GM19240 (cell line): ENCODE results near the gene NPTN.
"Not testable (repeated sequence)": the region's sequence is repeated elsewhere in the genome, so short reads cannot be mapped to it uniquely, and the experiment has no call there.

Source experiments
- DNase-seq: peaks from one replicate; pipeline ENCODE4 v3.0.0; 2011; ENCODE audit warnings: low spot score; ENCODE audit not compliant: insufficient read length

The NPTN gene

DNA sequence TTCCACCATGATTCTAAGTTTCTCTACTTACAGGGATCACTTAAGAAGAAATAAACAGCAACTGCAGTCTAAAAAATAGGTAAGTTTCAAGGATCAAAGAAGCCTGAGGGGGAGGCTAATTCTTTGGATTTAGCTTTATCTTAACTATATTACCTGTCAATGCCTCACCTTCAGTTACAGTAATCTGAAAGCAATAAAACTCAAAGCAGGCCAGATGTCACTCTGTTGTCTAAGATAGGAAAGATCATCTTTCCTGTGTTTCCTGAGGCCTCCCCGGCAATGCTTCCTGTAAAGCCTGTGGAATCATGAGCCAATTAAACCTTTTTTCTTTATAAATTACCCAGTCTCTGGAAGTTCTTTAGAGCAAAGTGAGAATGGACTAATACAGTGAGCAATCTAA, 60.2 kb downstream of the NPTN start:
- DNase-seq: no peak

DNA sequence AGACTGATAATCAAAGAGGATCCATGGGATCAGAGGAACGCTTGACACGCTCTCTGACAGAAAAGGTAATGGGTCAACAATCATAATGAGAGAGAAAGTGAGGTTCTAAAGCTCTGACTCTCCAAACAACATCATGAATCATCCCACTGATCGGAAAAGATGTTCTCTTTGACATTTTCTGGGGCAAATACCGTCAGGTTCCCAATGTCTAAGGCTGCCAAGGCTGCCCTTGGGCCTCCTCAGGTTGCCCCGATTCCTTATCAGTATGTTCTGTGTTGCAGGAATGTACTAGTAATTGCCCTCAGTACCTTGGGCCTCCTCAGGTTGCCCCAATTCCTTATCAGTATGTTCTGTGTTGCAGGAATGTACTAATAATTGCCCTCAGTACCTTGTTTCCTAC, 60.9 kb downstream of the NPTN start:
- DNase-seq: no peak

DNA sequence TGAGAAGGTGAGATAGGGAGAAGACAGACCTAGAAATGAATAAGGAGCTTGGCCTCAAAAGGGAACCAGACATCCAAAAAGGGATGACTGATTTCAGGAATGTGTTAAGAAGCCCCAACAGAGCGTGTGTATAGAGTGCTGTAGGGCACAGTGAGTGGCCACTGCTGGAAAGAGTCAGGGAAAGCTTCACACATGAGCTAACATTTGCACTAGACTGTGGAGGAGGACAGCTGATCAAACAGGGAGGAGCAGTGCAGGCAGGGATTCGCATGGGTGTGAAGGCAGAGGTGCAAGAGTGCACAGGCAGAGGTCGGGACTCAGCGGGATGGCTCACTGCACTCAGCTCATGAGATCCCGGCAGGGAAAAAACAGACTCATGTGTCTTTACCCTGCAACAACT, 61.8 kb downstream of the NPTN start:
- DNase-seq: no peak

DNA sequence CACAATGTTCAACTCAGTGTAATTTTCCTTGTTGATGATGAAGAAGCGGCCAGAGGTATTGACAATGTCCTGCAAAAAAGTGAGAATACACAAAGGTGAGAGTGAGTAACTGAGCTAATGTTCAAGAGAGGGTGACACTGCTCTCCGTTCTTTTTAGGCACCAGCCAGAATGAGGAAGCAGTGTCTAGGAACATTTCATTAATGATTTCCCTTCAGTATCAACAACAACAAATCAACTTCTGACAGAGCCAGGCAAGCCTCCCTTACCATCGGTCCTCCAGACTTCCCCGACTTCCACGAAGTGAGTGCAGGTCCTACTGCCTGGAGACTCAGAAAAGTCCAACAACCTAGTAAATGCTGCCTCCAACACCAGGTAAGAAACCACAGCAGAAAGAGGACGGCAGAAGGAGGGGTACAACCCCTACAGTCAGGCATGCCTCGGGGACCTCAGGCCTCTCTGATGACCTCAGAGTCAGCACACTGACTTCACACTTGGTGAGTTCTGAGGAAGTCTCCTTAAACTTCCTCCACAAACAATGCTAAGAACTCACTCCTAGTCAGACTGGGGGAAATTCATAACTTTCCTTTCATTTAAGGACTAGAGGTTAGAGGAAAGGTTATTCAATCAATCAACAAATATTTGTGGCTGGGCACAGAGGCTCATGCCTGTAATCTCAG, 62.7 kb downstream of the NPTN start:
- no peak for DNase-seq

DNA sequence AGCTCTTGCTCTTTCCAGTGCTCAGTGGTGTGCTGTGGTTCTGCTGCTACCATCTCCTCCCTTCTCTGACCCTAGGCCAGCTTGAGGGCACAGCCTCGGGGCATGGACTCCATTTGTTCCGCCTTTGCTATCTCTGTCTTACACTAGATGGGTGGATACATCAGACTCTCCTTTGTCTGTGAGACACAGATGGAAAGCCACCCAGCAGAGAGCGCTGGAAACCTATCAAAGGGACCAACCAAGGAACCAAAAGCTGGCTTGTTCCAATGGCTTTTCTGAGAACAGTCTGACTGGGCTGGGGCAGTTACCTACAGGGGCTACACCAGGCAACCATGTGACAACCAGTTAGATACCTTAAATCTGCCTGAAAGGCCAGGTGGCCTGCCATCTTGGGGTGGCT, 63.8 kb downstream of the NPTN start:
- no peak for DNase-seq

DNA sequence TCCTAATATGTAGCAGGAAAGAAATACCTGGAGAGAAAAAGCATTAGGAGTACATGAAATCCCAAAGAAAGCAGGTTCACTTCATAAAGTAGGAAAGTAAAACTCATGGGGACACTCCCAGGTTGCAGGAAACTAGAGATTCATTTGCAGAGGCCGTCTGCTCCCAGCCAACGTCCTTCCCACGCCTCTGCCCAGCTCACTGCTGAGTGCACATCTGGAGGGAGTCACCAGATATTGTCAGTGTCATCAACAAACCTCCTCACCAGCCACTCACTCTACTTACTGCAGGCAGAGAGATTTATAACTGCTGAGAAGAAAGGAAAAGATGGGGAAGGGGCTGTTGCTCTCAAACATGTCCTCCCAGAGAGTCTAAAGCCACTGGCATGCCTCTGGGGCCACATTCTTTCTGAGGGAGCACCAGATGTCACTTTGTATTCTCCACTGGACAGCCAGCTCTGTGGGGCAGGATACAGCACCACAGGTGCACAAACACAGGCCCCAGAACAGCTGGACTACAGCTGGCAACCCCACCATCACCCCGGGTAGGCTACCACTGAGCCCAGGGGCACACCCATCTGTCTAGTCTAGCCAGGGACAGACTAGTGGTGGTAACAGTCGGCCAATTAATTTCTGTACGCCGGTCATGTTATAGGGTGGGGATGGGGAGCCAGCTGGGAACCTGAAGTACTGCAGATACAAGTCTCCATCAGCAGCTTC, 64.5 kb downstream of the NPTN start:
- DNase-seq: no peak

DNA sequence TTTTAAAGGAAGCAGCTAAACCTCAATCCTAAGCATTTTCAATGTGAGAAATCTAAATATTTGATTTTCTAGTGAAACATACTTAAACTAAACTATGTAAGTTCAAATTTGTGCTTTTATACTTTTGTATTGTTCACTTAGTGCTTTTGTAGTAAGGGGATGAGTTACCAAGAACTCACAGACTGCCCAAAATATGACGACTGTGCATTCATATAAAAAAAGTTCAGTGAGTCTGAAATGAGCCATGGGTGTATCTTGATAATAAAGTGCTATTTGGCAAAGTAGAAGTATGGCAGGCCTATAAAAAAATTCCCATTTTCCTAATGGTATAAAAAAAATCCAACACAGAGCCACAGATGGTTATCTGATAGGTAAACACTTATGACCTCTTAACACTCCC, 66.2 kb downstream of the NPTN start:
- no peak for DNase-seq

DNA sequence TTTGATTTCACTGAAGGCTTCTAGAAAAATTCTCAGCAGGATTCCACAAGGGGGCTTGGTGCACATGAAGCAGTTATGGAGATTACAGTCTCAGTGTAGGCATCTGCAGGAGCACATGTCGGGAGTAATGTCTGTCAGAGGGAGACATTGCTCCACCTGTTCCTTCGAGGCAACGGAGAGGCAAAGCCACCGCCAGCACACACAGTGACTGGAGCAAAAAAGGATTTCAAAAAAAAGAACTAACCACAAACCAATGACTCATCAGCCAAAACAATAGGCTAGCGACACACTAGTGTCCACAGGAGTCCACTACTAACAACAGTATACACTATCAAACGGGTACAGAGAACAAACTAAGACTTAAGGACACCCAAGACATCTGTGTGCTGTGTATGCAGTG, 68.9 kb downstream of the NPTN start:
- DNase-seq: no peak

DNA sequence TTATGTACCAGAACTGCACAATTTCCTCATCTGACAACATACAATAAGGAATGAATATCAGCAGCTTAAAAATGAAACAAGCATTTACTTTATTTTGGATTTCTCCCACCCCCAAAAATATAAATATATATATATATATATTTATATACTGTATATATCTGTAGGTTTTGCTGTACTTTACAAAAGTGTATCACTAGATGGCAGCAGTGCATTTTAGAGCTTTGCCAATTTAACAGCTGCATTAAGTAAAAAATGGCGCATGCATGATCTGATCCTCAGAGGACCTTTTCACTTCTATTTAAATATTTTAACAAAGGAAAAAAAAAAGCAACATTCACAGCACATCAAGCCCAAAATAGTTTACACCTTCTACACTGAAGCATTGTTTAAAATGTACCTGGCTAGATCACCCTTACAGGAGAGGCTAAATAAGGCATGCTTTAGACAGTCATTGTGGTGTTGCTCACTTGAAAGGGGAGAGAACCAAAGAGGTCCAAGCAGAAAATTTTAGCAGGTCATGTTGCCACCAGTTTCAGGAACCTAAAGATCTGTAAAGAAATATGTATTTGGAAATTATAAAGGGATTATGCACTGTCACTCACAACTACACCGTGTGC, 72.6 kb downstream of the NPTN start:
- no peak for DNase-seq

DNA sequence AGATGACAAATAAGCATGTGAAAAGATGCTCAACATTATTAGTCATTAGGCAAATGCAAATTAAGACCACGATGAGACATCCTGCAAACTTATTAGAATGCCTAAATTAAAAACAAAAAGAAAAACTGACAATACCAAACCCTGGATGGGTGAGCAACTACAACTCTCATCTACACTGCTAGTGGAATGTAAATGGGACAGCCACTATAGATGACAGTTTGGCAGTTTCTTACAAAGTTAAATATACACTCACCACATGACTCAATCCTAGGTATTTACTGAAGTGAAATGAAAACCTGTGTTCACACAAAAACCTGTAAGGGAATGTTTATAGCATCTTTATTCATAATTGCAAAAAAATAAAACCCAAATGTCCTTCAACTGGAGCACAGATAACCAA, 74.7 kb downstream of the NPTN start:
- DNase-seq: no peak

DNA sequence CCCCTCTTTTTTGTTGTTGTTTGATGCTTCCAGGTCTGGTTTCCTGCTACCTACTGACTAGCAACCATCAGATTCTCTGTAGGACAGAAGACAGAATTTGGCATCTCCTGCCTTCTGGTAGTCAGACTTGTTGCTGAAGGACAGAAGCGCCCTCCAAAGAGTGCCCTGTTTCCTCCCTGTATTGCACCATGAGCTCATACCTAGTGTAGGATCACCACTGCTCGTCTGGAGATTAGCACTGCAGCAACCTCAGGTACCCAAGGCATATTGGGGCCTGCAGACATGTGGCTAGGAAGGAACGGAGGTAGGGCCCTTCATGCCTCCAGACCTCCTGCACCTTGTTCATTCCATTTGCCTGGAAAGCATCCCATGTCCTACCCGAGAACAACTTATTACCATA, 78.1 kb downstream of the NPTN start:
- no peak for DNase-seq

DNA sequence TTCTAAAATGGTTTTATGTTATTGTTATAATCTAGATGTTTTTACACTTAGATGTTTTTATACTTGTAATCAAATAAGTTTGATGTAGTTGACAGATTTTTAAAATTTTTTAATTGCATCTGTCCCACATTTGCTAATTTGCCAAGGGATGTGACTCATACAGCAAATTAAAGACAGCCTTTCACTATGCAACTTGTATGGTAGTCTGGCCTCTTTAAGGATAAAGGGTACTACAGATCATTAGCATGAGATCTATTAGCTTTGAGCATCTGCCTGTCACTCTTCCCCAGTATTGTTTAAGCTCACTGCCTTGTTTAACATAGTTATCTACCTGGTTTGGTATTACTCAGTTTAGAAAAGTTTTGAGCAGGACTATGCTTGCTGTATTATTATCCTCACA, 83.0 kb downstream of the NPTN start:
- DNase-seq: no peak

DNA sequence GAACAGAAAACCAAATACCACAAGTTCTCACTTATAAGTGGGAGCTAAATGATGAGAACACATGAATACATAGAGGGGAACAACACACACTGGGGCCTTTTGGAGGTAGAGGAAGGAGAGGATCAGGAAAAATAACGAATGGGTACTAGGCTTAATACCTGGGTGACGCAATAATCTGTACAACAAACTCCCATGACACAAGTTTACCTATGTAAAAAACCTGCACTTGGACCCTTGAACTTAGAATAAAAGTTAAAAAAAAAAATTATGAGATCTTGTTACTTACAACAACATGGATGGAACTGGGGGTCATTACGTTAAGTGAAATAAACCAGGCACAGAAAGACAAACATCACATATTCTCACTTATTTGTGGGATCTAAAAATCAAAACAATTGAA, 84.3 kb downstream of the NPTN start:
- DNase-seq: not testable (repeated sequence)

DNA sequence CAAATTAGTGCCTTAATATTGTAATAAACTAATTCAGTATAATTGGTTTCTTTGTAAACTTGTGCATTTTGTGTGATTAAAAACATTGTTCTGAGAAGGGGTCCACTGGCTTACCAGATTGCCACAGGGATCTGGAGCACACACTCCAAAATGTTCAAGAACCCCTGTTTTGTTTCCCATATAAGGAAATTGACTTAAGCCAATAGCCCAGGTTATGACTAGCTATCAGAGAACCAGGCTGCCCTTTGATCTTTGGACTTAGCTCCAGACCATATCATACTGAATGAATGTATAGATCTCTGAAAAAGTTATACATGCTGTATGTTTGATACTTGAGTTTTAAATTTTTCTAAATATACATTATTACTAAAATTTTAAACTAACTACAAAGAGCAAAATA, 91.7 kb downstream of the NPTN start:
- no peak for DNase-seq

DNA sequence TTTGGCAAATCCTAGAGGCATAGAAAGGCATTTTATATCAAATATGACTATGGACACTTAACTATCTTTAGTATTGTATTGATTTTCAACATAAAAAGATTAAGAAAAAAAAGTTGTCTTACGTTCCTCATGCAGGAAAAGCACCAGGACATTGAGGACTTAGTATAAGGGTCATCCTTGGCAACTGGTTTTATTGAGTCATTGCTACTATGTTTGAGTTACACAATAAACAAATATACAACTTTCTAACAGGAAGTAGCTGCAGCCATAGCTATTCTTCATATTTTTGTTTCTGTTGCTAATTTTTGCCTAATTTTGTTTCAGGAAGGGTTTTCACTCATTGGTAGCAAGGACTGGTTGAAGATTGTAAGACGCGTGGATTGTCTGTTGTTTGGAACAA, 93.0 kb downstream of the NPTN start:
- no peak for DNase-seq

DNA sequence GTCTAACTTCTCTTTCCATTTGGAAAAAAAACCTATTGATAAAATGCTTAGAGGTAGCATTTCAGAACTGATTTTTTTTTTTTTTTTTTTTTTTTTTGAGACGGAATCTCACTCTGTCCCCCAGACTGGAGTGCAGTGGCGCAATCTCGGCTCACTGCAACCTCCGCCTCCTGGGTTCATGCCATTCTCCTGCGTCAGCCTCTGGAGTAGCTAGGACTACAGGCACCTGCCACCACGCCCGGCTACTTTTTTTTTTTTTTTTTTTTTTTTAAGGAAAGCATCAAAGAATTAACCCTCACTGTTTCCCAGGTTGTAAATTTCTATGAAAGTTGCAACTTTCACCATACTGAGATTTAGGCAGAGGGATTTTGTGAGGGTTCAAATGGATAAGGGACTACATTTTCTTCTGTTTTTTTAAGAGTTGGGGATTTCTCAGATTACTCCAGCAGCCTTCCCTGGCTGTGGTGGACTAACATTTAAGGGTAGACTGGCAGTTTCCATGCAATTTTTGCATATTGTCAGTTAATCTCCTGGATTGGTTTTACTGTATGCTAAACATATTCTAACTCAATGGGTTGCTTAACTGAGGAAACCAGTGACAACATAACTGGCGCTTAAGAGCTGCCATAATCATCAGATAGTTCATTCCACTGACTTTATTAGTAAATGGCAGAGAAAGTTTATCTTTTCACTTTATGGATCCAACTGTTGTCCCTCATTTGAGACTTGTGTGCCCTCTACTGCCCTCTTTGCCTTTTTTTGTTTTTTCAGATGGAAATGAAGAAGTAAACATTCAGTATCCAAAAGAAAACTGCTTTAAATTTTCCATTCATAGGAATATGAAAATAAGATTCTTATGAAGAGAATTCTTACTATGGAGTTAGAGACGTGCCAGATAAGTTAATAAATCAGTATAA, 93.7 kb downstream of the NPTN start:
- no peak for DNase-seq

DNA sequence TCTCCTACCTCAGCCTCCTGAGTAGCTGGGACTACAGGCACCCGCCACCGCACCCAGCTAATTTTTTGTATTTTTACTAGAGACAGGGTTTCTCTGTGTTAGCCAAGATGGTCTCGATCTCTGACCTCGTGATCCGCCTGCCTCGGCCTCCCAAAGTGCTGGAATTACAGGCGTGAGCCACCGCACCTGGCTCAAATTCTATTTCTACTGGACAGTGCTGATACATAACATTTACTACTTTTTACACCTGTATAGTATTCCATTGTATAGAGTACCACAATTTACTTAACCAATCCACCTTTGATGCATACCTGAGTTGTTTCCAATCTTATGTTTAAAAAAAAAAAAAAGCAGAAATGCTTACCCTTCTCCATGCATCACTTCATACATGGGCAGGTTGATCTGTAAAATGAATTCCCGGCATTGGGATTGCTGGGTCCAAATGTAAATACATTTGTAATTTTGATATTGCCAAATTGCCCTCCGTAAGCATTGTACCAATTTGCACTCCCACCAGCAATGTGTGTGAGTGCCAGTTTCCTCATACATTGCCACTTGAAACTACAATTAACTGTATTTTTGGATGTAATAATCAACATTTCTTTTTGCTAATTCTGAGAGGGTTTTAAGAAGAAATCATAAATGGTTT, 94.5 kb downstream of the NPTN start:
- DNase-seq: no peak

DNA sequence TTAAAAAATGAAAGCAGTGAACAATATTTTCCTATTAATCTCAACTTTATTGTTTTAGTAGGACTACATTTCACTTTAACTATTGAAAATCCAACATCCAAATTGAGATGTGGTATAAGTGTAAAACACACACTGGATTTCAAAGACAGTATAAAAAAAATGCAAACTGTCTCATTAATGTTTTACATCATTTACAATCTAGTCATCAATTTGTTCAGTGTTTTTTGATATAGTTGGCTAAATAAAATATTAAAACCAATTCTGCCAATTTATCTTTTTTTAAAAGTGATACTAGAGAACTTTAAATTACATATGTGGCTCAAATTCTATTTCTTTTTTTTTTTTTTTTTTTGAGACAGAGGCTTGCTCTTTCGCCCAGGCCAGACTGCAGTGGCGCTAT, 95.1 kb downstream of the NPTN start:
- no peak for DNase-seq

DNA sequence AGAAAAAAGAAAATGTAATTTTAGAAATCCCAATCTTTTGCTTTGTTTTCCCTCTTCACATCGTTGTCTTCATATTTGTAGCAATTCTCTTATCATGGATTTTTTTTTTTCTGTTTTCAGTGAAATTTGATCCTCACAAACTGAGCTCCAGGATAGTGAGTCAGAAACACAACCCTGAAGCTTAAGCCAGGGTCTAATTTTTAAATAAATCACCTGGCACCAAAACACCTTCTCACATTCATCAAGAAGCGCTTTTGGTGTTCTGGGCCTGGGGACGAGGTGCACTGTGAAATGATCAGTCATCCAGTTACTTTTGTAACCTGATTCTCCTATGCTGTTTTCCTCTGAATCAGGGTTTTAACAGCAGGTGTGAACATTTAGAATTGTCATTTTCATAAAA, 102.5 kb downstream of the NPTN start:
- no peak for DNase-seq

DNA sequence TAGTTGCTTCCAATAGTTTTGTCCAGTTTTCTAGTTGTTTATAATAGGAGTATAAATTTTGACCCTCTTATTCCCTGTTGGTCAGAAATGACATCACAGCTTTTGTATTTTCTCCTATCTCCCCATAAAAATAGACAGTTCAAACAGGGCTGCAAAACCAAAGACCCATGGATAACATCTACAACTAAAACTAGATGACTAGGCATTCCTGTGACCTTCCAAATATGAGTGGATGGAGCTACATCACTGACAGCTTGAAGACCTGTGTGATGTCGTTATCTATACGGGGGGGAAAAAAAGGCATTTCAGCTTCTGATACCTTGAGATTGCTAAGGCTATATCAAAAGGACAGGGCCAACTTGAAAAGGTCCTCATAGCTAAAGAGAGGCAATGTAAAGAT, 105.6 kb downstream of the NPTN start:
- DNase-seq: no peak

DNA sequence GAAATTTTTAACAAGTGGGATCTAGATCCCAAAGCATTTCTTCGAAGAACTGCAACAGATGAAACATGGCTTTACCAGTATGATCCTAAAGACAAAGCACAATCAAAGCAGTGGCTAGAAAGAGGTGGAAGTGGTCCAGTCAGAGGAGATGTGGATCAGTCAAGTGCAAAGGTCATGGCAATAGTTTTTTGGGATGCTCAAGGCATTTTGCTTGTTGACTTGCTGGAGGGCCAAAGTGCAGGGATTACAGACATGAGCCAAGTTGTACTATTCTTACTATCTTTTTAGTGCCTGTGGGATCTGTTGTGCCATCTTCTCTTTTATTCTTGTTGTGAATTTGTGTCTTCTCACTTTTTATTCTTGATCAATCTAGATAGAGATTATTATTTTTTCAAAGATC, 108.3 kb downstream of the NPTN start:
- no peak for DNase-seq
